Activated naive CD4-positive, alpha-beta T cell treated with anti-CD3 and anti-CD28 coated beads for 36 hours (primary cell): ENCODE data around the gene C1orf21. TPM values are rescaled to one million over a fixed set of nuclear protein-coding genes. Genes with fewer than 3 reads are reported as not detected.

Source experiments
- CTCF ChIA-PET: fragments of 350-600 bp; sonication (Branson Sonifier 250); formaldehyde crosslinking; loops from one replicate; lab custom pipeline; 2021; ENCODE audit warnings: antibody characterized with exemption; lab: Charles Lee
- DNase-seq: peaks from one replicate; pipeline ENCODE4 v3.0.0-alpha.2; 2020
- H3K27ac Mint-ChIP-seq: one replicate; pipeline ENCODE4 v1.8.0; 2021; ENCODE audit warnings: mild to moderate bottlenecking, mixed read lengths
- H3K27me3 Mint-ChIP-seq: one replicate; pipeline ENCODE4 v1.8.0; 2021; ENCODE audit warnings: low read depth, mixed read lengths
- H3K36me3 Mint-ChIP-seq: one replicate; pipeline ENCODE4 v1.8.0; 2021; ENCODE audit warnings: low read depth, mixed read lengths
- H3K4me1 Mint-ChIP-seq: one replicate; pipeline ENCODE4 v1.8.0; 2021; ENCODE audit warnings: low read depth, mixed read lengths
- H3K4me3 Mint-ChIP-seq: one replicate; pipeline ENCODE4 v1.8.0; 2021; ENCODE audit warnings: mild to moderate bottlenecking, moderate library complexity, mixed read lengths
- H3K9me3 Mint-ChIP-seq: one replicate; pipeline ENCODE4 v1.8.0; 2021; ENCODE audit warnings: mixed read lengths
- intact Hi-C: fragments of 100-400 bp; cut with micrococcal nuclease; formaldehyde crosslinking; loops from one replicate; pipeline ENCODE4 v1.15.1; 2023
- total RNA-seq, 2 experiments: library from RNA; stranded (reverse); gene quantifications; one replicate each; pipeline ENCODE4 v1.2.3, GENCODE V29; 2021

Gene C1orf21
- total RNA-seq, 2 experiments from 2014 or later, result 1.2 to 1.4 TPM

DNA sequence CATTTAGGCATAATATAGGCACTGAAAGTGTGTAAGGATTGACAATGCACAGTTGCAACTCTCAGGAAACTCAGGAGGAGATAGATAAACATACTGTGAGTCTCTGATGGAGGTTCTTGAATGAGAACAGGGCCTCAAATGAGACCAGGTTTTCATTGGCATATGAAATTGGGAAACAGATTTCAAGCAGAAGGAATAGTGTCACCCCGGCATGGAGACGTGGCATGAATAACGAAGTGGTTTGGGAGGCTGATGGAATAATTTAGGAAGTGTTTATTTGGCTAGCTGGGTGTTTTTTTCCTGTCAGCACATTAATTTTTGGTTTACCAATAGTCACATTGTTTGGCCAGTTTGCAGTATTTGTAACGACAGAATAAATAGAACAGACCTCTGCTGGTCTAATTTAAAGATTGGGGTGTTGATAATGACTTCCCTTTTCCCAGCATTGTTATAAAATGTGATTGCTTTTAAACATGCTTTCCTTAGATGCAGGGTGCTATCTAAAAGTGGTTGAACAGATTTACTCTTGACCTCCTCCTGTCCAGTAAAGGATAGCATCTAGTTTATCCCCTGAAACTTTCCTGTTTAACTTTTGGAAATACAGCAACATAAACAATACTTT, 132.0 kb downstream of the C1orf21 start:
- H3K9me3 Mint-ChIP-seq, result no peaks in the 10 kb centered on the region
- H3K27ac Mint-ChIP-seq, result no peak overlapping the region
- intact Hi-C loops, result no loop called here
- DNase-seq, result no peak
- no peaks in the 10 kb centered on the region for H3K27me3 Mint-ChIP-seq
- CTCF ChIA-PET, result no interaction called here
- no peaks in the 10 kb centered on the region for H3K36me3 Mint-ChIP-seq
- H3K4me3 Mint-ChIP-seq, result no peak overlapping the region
- no peaks in the 10 kb centered on the region for H3K4me1 Mint-ChIP-seq

DNA sequence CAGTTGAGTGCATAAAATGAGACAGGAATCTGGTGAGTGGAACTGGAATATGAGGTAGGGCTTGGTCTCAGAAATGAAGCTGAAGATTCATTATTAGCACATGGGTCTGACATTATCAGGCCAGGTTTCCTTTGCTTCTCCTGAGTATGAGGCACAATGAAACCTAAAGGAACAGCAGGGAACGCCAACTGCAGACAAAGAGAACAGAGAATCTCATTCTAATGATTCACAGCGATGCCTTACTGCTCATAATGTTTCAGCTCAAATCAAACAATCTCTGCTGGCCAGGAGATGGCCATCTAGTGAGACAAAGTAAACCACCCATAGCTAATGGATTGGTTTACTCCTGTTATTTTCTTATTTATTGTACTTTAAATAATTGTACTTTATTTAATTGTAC, 133.5 kb downstream of the C1orf21 start:
- H3K9me3 Mint-ChIP-seq, result no peaks in the 10 kb centered on the region
- no peaks in the 10 kb centered on the region for H3K36me3 Mint-ChIP-seq
- no peak overlapping the region for H3K27ac Mint-ChIP-seq
- no peak for DNase-seq
- intact Hi-C loops, result no loop called here
- CTCF ChIA-PET, result no interaction called here
- peaks cover 1% of the 10 kb centered on the region for H3K27me3 Mint-ChIP-seq
- no peak overlapping the region for H3K4me3 Mint-ChIP-seq
- H3K4me1 Mint-ChIP-seq, result no peaks in the 10 kb centered on the region

DNA sequence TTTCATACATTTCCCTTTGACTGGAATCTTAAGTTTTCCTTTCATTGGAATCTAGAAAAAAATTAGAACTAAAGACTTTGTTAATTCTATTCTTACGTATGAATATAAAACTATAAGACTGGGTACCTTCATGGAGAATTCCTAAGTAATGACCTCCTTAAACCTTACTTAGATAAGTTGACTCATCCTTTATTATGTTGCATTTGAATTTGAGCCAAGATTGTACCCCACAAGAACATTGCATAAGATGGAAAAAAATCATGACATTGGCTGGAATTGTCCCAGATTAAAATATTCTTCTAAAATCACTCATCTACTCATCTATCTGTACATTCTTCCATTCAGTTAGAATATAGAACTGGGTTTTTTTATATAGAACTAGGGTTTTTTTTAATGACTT, 137.4 kb downstream of the C1orf21 start:
- DNase-seq, result no peak
- H3K27me3 Mint-ChIP-seq, result peaks cover 2% of the 10 kb centered on the region
- CTCF ChIA-PET, result interaction anchor here (0.7 kb wide), 1 partner anchor 13 kb away, joined by 3 read pairs; no protein-coding TSS in a partner anchor
- no peak overlapping the region for H3K4me3 Mint-ChIP-seq
- H3K9me3 Mint-ChIP-seq, result no peaks in the 10 kb centered on the region
- H3K27ac Mint-ChIP-seq, result no peak overlapping the region
- no peaks in the 10 kb centered on the region for H3K36me3 Mint-ChIP-seq
- intact Hi-C loops, result no loop called here
- no peaks in the 10 kb centered on the region for H3K4me1 Mint-ChIP-seq

DNA sequence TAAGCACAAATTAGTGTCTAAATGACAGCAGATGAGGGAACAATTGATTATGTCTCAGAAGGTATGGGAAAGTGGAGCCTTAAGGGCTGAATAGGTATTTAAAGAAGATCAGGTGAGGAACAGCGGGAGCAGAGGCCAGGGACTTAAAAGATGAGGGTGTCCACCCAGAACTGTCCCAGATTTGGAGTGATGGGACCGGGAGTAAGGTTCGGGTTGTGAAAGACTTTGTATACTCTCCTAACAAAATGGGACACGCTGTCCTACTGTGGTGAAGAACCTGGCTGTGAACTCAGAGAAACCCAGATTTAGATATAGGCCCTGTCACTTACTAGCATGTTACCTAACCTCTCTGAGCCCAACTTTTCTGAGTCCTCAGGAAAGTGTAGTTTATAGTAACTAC, 140.6 kb downstream of the C1orf21 start:
- Mint-ChIP-seq H3K4me3 (no peak overlapping the region), H3K4me1 (no peaks in the 10 kb centered on the region), H3K36me3 (no peaks in the 10 kb centered on the region), H3K27ac (no peak overlapping the region), H3K9me3 (no peaks in the 10 kb centered on the region), H3K27me3 (peaks cover 5% of the 10 kb centered on the region)
- intact Hi-C loops, result no loop called here
- CTCF ChIA-PET, result no interaction called here
- no peak for DNase-seq

DNA sequence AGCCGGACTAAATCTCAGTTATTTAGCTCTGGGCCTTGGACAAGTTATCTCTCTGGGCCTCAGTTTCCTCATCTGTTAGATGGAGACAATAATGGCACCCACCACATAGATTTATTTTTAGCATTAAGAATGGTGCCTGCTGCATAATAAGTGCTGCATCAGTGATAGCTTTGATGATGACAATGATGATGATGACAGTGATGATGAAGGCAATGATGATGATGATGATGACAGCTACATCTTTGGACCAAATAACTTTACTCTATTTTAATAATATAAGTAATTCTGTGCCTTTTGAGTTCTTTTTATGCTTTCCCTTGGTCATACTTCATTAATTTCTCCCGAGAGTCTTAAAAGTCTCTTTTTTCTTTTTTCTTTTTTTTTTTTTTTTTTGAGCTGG, 143.4 kb downstream of the C1orf21 start:
- no peak overlapping the region for H3K27ac Mint-ChIP-seq
- intact Hi-C loops, result no loop called here
- peaks cover 13% of the 10 kb centered on the region for H3K27me3 Mint-ChIP-seq
- no peaks in the 10 kb centered on the region for H3K4me1 Mint-ChIP-seq
- DNase-seq, result no peak
- H3K4me3 Mint-ChIP-seq, result no peak overlapping the region
- no peaks in the 10 kb centered on the region for H3K36me3 Mint-ChIP-seq
- CTCF ChIA-PET, result no interaction called here
- no peaks in the 10 kb centered on the region for H3K9me3 Mint-ChIP-seq

DNA sequence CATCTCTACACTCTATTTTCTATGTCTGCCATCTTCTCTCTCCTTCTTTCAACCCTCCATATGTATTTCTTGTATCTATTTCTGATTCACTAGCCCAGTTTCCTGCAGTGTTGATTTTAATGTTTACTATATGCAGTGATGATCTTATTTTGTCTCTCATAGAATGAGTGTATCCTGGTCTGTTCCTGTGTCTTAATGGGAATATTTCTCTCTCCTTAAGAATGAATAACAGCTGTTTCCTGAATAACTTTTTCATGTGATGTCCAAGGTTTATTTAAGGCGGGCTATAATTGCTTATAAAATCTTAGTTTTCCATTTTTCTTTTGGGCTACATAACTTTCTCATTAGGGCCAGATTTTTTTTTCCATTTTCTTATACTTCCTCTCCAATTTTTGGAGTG, 144.5 kb downstream of the C1orf21 start:
- CTCF ChIA-PET, result no interaction called here
- no peaks in the 10 kb centered on the region for H3K36me3 Mint-ChIP-seq
- no peak overlapping the region for H3K27ac Mint-ChIP-seq
- peaks cover 16% of the 10 kb centered on the region for H3K27me3 Mint-ChIP-seq
- H3K4me1 Mint-ChIP-seq, result no peaks in the 10 kb centered on the region
- intact Hi-C loops, result no loop called here
- peaks cover 5% of the 10 kb centered on the region for H3K9me3 Mint-ChIP-seq
- DNase-seq, result no peak
- H3K4me3 Mint-ChIP-seq, result no peak overlapping the region

DNA sequence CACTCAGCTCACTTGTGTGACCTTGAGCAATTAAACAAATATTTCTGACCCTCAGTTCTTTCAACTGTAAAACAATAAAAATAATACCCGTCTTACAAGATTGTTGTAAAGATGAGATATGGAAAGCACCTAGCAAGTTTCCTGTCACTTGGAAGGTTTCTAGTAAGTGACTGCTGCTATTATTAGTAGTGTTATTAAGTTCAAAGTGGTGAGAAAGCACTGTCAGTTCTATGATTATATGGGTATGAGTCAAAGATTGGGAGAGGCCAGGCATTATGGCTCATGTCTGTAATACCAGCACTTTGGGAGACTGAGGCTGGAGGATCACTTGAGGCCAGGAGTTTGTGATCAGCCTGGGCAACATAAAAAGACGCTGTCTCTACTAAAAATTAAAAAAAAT, 145.4 kb downstream of the C1orf21 start:
- Mint-ChIP-seq H3K4me1 (no peaks in the 10 kb centered on the region), H3K36me3 (no peaks in the 10 kb centered on the region), H3K4me3 (no peak overlapping the region), H3K27ac (no peak overlapping the region), H3K9me3 (peaks cover 6% of the 10 kb centered on the region), H3K27me3 (peaks cover 17% of the 10 kb centered on the region)
- DNase-seq, result no peak
- intact Hi-C loops, result no loop called here
- CTCF ChIA-PET, result no interaction called here

DNA sequence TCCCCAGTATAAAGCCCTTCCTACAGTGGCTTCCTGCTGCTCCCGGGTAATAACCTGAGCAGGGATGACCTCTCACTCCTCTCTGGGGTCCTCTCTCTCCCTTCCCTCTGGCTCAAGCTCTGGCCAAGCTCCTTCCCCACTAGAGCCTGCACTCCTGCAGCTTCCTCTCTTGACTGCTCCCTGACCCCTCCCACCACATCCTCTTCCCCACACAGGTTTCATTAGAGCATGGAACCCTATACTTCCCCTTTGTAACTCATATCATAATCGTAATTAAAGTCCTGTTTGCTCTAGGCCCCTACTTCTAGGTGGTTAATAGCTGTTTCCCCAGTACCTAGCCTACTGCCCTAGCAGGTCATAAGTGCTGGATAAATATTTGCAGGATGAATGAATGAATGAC, 146.2 kb downstream of the C1orf21 start:
- CTCF ChIA-PET, result interaction anchor here (0.6 kb wide), 1 partner anchor 247 kb away, joined by 3 read pairs; no protein-coding TSS in a partner anchor
- no peak for DNase-seq
- H3K27ac Mint-ChIP-seq, result no peak overlapping the region
- H3K9me3 Mint-ChIP-seq, result peaks cover 6% of the 10 kb centered on the region
- H3K27me3 Mint-ChIP-seq, result peaks cover 17% of the 10 kb centered on the region
- H3K4me1 Mint-ChIP-seq, result no peaks in the 10 kb centered on the region
- no peak overlapping the region for H3K4me3 Mint-ChIP-seq
- intact Hi-C loops, result no loop called here
- no peaks in the 10 kb centered on the region for H3K36me3 Mint-ChIP-seq

DNA sequence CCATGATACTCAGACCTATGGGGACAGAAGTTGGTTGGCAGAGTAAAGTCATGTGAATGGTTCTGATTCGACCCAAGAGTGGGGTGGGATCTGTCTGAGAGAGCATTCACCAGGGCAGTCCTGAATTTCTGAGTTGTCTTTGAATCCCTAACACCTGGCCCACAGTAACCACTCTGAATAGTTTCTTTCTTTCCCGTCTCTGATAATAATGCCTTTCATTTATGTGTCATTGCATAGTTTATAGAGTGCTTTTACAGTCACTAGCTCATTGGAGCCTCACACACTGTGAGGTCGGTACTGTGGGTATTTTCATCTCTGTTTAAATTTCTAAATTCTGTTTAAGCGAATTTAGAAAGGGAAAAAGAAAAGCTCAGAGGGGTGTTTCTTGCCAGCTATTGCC, 147.1 kb downstream of the C1orf21 start:
- no peak overlapping the region for H3K4me3 Mint-ChIP-seq
- H3K36me3 Mint-ChIP-seq, result no peaks in the 10 kb centered on the region
- peaks cover 6% of the 10 kb centered on the region for H3K9me3 Mint-ChIP-seq
- DNase-seq, result no peak
- no peaks in the 10 kb centered on the region for H3K4me1 Mint-ChIP-seq
- no peak overlapping the region for H3K27ac Mint-ChIP-seq
- H3K27me3 Mint-ChIP-seq, result peaks cover 17% of the 10 kb centered on the region
- CTCF ChIA-PET, result no interaction called here
- intact Hi-C loops, result no loop called here

DNA sequence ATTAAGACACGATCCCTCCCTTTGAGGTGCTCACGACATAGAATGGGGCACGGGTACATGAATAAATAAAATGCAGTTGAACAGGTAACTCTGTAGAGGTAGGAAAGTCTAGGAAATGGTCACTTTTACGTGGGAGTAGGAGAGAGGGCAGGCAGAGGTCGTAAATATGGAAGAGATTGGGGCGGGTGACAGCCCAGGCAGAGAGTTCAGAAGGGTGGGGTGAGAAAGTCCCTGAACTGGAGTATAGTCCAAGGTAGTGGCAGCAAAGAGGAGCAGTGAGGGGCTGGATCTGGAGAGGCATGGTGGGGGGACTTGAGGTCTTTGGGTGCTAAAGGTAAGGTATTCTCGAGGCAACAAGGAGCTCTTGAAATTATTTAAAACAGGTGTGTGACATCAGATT, 147.9 kb downstream of the C1orf21 start:
- Mint-ChIP-seq H3K4me3 (no peak overlapping the region), H3K27me3 (peaks cover 17% of the 10 kb centered on the region), H3K27ac (no peak overlapping the region), H3K4me1 (no peaks in the 10 kb centered on the region), H3K9me3 (peaks cover 6% of the 10 kb centered on the region), H3K36me3 (no peaks in the 10 kb centered on the region)
- CTCF ChIA-PET, result no interaction called here
- DNase-seq, result no peak
- intact Hi-C loops, result no loop called here

DNA sequence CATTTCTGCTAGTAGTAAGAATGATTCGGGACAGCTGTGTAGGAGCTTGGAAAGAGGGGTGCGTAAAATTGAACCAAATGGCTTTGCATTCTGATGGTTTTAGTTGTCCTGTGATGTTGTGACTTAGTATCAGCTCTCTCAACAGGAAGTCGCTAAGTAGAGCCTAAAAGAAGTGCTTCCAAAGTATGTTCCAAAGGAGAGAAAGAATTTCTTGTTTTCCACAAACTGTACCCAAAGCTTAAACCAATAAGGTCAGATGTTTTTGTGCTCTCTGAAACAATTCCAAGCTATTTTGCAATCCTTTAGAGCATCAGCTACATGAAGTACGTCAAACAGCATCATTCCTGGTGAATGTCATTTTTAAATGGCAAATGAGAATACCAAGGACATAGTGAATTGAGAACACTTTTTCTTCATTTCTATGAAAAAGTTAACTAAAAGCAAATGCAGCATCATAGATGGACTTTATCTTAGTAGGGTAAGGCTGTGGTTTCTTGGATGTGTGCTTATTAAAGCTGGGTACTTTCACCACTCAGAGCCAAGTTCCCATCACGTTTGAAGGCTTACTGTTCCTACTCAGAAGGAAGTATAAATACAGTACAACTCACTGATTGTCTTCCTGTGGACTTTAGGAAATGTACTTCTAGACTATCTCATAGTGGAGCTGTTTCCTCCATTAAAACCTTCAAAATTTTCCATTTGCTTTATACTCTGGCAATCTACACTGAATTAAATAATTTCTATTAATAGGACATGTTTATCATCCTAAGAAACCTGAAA, 148.6 kb downstream of the C1orf21 start:
- Mint-ChIP-seq H3K27ac (no peak overlapping the region), H3K27me3 (peaks cover 17% of the 10 kb centered on the region), H3K4me1 (no peaks in the 10 kb centered on the region), H3K4me3 (no peak overlapping the region), H3K9me3 (peaks cover 6% of the 10 kb centered on the region), H3K36me3 (no peaks in the 10 kb centered on the region)
- CTCF ChIA-PET, result no interaction called here
- no peak for DNase-seq
- intact Hi-C loops, result no loop called here

DNA sequence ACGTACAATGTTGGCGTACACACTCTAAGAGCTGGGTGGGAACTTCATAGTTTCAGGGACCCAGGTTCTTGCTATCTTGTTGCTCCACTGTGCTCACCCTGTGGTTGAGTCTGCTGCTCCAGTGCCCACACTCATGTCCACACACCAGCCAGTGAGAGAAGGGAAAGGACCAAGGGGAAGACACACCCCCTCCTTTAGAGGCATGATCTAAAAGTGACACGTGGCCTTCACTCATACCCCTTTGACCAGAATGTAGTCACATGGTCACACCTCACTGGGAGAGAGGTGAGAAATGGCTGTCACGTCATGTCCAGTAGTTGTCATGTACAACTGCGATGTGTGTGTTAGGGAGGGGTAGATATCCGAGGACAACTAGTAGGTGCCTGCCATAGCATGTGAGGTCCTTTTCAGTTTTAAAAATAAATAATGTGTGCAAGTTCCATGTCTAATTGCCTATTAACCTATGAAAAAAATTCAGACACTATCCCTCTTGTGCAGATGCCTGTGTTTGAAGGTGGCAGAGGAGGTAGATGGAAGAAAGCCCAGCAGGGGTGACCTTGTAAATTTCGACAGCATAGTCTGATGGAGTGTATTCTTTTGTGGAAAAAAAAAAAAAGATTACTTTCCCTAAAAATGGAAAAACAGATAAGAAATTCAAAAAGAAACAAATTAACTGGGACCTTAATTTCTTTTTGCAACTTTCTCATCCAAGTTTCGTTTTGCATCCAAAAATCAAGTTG, 149.6 kb downstream of the C1orf21 start:
- CTCF ChIA-PET, result no interaction called here
- Mint-ChIP-seq H3K9me3 (peaks cover 6% of the 10 kb centered on the region), H3K4me1 (no peaks in the 10 kb centered on the region), H3K36me3 (no peaks in the 10 kb centered on the region), H3K27me3 (peaks cover 14% of the 10 kb centered on the region), H3K4me3 (no peak overlapping the region), H3K27ac (no peak overlapping the region)
- intact Hi-C loops, result no loop called here
- DNase-seq, result no peak
